ENCODE measurements around the gene SIPA1L3.

Gene SIPA1L3

DNA sequence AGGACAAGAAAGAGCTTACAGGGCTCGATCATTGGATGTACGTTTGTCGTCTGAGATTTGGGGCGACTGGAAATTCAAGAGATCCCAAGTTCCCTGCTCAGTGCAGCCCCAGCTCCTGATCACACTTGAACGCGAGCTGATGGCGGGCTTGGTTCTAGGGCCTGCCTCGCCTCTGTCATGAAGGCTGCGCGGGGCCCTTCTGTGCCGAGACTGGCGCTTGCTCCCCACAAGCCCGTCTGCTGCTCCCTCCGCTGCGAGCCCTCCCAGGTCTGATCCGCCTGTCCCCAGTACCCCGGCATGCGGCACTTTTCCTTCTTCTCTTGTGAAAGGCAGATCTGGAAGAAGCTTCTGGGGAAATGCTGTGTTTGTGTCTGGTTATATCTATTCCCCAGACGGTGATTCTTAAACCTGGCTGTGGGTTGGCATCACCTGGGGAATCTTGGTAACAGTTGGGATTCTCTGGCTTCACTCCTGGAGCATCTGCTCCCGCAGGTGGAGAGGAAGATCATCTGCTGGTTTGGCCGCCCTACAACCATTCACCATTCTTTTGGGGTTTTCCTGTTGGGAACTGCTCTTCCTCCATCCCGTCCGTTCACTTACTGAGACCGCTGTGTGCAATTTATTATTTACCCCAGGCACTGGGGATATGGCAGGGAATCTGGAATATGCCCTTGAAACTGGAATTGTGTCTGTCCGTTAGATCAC, 43.6 kb downstream of the SIPA1L3 start:
- no peak for DNase-seq (ENCODE audit: low spot score)

GRCh38 chr19:37951816-37952210, 44.8 kb downstream of the SIPA1L3 start:
- no peak for DNase-seq (ENCODE audit: low spot score)

DNA sequence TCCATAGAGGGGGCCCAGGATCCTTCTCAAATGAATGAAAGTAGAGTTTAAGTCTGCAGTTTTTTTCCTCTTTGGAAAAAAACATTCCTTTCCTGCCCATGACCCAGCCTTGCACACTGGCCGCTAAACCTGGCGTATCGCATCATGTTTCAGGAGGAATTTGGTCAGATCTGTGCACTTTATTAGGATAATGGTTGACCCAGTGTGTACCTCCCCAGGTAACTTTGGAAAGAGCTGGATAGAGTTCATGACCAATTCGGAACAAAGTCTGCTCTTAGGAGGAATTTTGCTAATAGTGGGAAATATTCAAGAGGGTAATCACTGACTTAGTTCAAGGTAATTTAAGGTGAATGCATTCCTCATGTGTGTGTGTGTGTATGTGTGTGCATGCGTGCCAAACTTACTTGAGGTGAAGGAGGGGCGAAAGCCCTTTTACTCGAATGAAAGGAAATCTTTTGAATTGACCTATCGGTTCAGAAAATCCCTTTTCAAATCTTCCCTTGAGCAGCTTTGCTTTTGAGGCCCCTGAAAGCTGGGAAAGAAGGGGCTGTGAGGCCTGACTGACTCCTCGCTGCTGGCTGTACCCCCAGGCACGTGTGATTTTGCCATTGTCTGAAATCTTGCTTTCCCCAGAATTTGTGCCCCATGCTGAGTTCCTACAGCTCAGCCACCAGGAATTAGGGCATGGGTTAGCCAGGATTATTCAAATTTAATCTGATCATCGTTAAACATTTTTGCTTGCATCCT, 46.3 kb downstream of the SIPA1L3 start:
- DNase-seq (ENCODE audit: low spot score), result no peak

- no peak for DNase-seq (ENCODE audit: low spot score)
Observed at GRCh38 chr19:37953918-37954303, 46.9 kb downstream of the SIPA1L3 start.

DNA sequence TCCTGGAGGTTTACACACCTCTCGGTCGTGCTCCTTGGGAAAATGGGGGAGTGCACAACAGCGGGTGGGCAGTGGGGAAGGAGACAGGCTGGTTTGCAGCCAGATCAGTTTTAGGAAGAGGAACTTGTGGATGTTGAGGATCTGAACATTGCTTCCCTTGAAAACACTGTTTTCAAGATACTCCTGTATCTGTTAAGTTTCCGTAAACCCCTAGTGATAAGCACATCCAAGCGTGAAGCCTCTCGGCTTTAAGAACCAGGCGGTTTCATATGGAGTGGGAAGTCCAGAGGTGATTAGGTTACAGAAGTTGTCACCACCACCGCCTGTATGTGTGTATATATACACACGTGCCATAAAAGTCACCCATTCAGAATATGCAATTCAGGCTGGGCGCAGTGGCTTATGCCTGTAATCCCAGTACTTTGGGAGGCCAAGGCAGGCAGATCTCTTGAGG, 47.4 kb downstream of the SIPA1L3 start:
- no peak for DNase-seq (ENCODE audit: low spot score)

DNA sequence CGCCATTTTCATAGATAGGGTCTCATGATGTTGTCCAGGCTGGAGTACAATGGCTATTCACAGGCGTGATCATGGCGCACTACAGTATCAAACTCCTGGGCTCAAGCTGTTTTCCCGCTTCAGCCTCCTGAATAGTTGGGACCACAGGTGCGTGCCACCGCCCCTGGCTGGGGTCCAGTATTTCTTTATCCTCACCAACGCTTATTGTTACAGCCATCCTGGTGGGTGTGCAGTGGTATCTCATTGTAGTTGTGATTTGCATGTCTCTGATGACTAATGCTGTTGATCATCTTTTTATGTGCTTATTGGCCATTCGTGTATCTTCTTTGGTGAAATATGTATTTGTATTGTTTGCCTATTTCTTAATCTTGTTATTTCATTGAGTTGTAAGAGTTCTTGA, 49.0 kb downstream of the SIPA1L3 start:
- DNase-seq (ENCODE audit: low spot score), result no peak

DNA sequence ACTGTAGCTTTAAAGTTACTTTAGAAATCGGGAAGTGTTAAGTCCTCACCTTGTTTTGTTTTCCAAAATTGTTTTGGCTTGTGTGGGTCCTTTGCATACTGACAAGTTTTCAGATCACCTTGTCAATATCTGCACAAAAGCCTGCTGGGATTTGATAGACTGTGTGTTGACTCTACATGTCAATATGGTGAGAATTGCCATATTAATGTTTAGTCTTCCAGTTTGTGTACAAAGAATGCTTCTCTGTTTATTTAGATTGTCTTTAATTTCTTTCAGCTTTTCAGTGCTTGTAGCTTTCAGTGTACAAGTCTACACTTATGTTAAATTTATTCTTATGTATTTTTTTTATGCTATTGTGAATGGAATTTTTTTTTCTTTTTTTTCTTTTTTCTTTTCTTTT, 50.2 kb downstream of the SIPA1L3 start:
- DNase-seq (ENCODE audit: low spot score), result no peak

- no peak for DNase-seq (ENCODE audit: low spot score)
Observed at GRCh38 chr19:37959665-37960114, 52.7 kb downstream of the SIPA1L3 start.

DNA sequence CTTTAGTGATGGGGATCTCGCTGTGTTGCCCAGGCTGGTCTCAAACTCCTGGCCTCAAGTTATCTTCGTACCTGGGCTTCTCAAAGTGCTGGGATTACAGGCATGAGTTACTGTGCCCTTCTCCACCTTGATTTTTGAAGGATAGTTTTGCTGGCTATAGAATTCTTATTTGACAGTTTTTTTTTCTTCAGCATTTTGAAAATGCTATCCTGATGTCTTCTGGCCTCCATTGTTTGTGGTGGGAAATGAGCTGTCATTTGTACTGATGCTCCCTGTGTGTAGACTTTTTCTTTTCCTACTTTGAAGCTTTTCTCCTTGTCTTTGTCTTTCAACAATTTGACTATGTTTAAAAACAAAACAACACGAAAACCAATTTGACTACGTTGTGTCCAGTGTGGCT, 54.2 kb downstream of the SIPA1L3 start:
- no peak for DNase-seq (ENCODE audit: low spot score)

DNA sequence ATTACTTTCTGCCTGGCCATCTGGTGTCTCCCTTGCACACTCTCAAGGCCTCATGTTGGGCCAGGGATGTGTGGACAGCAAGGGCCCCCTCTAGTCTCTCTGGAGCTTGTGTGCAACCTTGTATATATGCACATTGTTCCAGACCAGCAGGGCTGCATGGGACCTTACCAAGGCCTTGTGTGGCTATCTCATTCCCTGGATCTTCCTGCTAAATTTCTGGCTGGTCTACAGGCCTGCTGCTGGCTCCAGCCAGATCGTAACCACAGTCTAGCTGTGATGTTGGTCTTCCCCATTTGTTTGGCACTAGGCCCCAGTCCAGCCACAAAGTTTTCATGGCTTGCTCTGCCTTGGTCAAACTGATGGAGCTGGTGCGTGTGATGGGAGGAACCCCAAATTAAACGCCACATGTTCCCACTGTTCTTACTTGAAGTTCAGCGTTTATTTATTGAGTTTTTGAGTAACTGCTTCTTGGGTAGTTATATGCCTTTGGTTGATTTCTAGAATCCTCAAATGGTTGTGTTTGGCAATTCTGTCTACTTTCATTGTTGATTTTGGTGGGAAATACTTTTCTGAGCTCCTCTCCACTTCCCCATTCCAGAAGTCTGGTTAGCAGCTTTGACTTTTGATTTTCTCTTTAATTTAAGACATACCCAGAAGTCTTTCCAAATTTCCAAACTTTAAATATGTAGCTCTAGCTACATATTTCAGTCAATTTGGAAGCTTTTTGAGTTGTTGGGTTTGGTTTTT, 56.4 kb downstream of the SIPA1L3 start:
- DNase-seq (ENCODE audit: low spot score), result no peak

DNA sequence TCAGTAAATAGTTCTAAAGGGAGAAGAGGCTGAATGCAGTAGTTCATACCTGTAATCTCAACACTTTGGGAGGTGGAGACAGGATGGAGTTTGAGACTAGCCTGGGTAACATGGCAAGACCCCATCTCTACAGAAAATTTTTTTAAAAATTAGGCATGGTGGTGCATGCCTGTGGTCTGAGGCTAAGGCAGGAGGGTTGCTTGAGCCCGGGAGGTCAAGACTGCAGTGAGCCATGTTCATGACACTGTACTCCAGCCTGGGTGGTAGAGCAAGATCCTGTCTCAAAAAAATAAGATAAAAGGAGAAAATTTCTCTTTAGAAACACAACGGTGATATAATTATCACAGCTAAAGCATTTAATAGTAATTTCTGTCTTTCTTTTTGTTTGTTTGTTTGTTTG, 57.1 kb downstream of the SIPA1L3 start:
- DNase-seq (ENCODE audit: low spot score), result no peak

GRCh38 chr19:37966211-37966661, 59.2 kb downstream of the SIPA1L3 start:
- no peak for DNase-seq (ENCODE audit: low spot score)

GRCh38 chr19:37966662-37967231, 59.7 kb downstream of the SIPA1L3 start:
- DNase-seq (ENCODE audit: low spot score), result no peak

DNA sequence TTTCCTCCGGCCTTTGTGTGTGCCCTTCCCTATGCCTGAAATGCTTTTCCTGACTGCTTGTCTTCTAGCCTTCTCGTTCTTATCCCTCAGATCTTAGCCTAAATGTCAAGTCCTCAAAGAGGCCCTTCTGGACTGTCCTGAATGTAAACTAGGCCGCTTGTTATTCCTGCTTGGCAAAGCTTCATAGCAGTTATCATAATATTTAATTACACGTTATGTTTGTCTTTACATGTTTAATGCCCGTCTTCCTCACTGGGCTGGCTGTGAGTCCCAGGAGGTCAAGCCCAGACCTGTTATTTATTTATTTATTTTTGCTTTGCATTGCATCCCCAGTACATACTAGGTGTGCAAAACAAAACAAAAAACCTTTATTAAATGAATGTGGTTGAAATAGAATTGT, 62.7 kb downstream of the SIPA1L3 start:
- no peak for DNase-seq (ENCODE audit: low spot score)

GRCh38 chr19:37970699-37971098, 63.7 kb downstream of the SIPA1L3 start:
- no peak for DNase-seq (ENCODE audit: low spot score)

DNA sequence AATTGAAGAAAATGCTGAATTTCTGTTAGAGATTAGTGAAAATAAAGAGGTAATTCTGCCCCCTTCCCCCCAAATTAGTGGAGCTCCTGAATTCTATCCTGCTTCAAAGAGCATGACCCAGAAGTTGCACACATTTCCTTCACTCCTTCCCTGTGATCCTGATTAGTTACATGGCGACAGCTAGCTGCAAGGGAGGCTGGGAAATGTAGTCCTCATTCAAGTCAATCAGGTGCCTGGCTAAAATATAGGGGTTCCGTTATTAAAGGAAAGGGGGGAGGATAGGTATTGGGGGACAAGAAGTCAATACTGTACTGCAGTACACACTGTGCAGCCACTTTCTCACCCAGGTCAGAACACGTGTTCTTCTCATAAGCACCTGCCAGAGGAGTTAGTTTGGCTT, 65.8 kb downstream of the SIPA1L3 start:
- no peak for DNase-seq (ENCODE audit: low spot score)

- DNase-seq (ENCODE audit: low spot score), result no peak
Observed at GRCh38 chr19:37973666-37974065, 66.7 kb downstream of the SIPA1L3 start.

- DNase-seq (ENCODE audit: low spot score), result no peak
Observed at GRCh38 chr19:37975071-37975470, 68.1 kb downstream of the SIPA1L3 start.

GRCh38 chr19:37975596-37976515, 68.8 kb downstream of the SIPA1L3 start:
- DNase-seq (ENCODE audit: low spot score), result no peak

DNA sequence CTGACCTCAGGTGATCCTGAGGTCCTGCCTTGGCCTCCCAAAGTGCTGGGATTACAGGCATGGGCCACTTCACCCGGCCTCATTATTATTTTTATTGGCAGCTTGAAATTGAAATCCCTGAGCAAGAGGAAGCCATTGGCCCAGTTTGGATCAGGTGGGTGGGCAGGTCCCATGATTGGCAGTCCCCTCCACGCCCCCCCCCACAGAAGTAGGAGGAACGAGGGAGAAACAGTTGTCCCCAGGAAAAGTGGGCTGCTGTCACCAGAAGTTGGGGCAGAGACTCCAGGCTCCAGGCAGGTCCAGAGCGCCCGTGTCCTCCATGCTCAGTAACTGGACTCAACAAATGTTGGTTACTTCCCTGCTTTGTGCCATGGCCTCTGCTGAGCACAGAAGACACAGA, 70.4 kb downstream of the SIPA1L3 start:
- no peak for DNase-seq (ENCODE audit: low spot score)

- no peak for DNase-seq (ENCODE audit: low spot score)
Observed at GRCh38 chr19:37977992-37978391, 71.0 kb downstream of the SIPA1L3 start.

Measured in hematopoietic multipotent progenitor cell treated with erythropoietin and hydrocortisone succinate and interleukin-3 and kit ligand, for 15 days (in vitro differentiated cells).